ENCODE data around the gene CFAP77.

CFAP77 gene

DNA sequence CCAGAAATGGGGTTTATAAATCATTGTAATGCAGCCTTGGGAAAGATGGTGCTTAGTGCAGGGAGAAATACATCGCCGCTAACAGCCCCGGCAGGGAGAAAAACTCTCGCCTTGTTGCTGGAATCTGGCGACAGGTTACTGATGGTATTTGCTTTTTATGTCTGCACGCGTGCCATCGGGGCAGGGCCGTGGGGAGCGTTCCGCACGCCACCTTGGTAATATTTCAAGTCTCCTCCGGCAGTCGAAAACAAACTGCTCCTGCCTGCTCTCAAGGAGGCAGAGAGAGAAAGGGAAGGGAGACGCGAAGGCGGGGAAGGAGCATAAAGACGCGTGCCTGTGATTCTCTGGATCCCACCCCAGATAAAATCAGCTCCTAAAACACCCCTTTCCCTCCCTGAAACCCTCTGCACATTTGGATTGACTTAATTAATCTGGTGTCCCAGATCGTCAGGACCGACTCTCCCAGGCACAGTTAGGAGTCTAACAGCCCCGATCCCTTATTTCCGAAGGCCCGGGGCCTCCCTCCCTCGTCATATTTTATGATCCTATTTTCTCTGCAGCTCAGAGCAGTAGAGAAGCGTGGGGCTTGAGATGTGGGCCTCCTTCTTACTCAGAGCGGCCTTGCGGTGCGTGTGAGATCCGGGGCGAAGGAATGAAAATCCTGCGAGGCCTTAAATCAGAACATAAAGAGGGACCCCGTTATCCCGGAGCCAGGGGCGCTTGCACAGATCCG is 47.7 kb downstream of the CFAP77 start:
- no peak for DNase-seq

DNA sequence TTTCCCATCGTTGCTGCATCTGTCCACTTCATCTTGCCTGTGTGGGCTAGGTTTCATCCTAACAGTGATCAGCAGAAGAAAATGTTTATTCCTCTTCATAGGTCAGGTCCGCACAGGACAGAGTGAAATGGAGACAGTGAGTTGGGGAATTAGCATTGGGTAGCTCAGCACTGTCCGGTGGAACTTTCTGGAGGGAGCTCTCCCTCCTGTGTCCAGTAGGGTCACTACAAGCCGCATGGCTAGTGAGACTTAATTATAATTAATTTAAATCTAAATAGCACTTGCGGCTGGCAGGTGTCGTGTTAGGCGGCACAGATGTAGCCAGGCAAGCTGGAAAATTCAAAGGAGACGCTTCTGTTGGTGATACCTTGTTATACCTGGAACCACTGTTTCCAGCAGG is 48.4 kb downstream of the CFAP77 start:
- DNase-seq: no peak

DNA sequence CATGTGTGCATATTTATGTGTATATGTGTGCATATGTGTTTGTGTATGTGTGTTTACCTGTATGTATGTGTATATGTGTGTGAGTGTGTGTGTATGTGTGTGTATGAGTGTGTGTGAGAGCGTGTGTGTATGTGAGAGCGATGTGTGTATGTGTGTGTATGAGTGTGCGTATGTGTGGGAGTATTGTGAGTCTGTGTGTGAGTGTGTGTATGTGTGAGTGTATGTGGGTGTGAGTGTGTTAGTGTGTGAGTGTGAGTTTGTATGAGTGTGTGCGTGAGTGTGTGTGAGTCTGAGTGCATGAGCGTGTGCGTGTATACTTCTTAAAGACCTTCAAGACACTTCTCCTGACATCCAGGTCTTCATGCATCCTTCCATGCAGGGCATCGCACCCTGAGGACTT is 49.6 kb downstream of the CFAP77 start:
- no peak for DNase-seq

DNA sequence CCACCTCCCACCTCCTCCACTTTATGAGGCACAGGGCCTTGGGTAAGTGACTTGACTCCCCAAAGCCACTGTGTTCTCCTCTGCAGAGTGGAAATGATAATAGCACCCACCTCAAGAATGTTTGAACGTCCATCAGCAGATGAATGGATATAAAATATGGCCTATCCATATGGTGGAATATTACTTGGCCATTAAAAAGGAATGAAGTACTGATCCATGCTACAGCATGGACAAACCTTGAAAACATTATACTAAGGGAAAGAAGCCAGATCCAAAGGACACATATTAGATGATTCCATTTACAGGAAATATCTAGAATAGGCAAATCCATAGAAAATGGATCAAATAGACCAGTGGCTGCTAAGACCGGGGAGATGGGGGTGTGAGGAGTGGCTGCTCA is 50.2 kb downstream of the CFAP77 start:
- no peak for DNase-seq

GRCh38 chr9:132461281-132461896 is 51.4 kb downstream of the CFAP77 start:
- DNase-seq: no peak

- no peak for DNase-seq
Measured at GRCh38 chr9:132461971-132462370, 52.0 kb downstream of the CFAP77 start.

- no peak for DNase-seq
Measured at GRCh38 chr9:132464547-132464946, 54.5 kb downstream of the CFAP77 start.

GRCh38 chr9:132465131-132465635 is 55.2 kb downstream of the CFAP77 start:
- DNase-seq: no peak

- DNase-seq: no peak
Measured at GRCh38 chr9:132472199-132472598, 62.2 kb downstream of the CFAP77 start.

GRCh38 chr9:132472599-132472998 is 62.6 kb downstream of the CFAP77 start:
- no peak for DNase-seq

GRCh38 chr9:132474253-132474652 is 64.2 kb downstream of the CFAP77 start:
- no peak for DNase-seq

GRCh38 chr9:132478353-132479050 is 68.5 kb downstream of the CFAP77 start:
- DNase-seq: no peak

GRCh38 chr9:132479733-132480132 is 69.7 kb downstream of the CFAP77 start:
- DNase-seq: no peak

- no peak for DNase-seq
Measured at GRCh38 chr9:132481053-132481849, 71.2 kb downstream of the CFAP77 start.

GRCh38 chr9:132482196-132482813 is 72.3 kb downstream of the CFAP77 start:
- no peak for DNase-seq

DNA sequence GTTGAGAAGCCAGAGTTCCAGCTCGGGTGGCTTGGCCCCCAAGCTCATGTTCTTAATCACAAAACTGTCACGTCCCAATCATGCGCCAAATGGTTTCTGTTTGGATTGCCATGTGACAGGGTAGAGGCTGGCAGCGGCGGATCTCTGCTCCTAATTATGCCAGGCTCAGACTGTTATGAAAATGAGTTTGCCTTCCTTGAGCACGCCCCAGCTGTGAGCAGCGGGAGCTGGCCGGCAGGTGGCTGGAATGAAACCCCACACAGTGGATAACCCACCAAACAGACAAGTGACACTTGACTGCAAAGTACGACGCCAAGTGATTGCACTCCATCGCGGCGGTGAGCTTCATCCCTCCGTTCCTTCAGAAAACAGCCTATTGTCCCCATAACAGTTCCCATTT is 75.4 kb downstream of the CFAP77 start:
- DNase-seq: no peak

DNA sequence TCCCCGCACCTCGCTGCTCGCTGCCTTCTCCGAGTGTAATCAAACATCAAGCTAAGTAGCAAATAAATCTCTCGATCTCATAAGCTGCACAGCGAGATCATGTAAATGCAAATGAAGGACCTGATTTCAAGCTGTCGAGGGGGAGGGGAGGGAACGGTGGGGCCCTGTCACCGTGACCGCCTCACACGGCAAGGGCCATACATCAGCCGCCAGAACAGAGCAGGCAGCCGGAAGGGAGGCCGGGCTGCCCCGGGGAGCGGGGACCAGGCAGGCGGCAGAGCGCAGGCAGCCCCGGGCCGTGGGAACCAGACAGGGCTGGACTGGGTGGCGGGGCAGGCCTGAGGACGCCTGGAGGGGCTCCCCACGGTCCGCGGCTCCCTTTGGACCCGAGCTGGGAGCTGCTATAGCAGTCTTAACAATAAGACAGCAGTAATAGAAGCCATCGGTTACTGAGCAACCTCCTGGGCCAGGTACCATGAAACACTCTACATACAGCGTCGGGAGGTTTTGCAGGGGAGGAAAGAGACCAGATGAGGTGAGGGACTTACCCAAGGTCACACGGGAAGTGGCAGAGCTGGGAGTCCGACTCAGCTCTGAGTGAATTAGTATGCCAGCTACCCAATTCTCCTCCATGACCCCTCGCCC is 76.8 kb downstream of the CFAP77 start:
- peak in 1 of 4 experiments; percentile 14 for DNase-seq

DNA sequence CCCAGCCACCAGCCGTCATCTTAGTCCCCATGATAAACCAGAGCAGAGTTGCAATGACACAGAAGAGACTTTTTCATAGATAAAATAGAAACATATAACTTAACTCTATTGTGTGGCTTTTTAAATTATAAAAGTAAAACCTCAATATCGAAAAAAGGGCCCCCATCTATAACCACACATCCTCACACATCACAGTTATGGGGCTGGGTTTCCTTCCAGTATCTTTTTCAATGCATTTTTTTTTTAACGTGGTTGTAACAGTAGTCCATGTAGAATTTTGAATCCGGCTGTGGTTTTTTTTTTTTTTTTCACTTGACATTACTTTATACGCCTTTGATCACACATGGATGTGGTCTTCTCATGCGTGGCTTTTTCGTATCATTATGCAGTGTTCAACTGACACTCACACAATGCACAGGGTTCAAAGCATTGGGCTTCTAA is 77.4 kb downstream of the CFAP77 start:
- no peak for DNase-seq

GRCh38 chr9:132487980-132488535 is 78.0 kb downstream of the CFAP77 start:
- DNase-seq: no peak

- no peak for DNase-seq
Measured at GRCh38 chr9:132488626-132489025, 78.6 kb downstream of the CFAP77 start.

DNA sequence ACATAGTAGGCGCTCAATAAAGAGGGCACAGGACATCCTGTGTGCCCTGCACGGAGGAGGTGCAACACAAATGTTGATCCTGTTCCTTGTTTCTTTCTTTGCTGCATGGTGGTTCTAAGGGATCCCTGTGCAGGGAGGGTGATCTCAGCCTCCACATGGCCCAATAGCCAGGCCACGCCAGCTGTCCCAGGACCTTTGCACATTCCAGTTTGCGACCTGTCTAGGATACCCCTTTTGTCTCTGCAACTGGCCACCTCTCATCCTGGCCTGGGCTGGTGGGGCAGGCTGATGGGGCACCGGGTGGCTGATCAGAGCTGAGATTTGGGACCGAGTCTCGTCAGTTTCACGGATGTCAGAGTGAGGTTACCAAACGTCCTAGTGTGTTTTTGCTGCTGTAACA is 79.5 kb downstream of the CFAP77 start:
- DNase-seq: no peak

DNA sequence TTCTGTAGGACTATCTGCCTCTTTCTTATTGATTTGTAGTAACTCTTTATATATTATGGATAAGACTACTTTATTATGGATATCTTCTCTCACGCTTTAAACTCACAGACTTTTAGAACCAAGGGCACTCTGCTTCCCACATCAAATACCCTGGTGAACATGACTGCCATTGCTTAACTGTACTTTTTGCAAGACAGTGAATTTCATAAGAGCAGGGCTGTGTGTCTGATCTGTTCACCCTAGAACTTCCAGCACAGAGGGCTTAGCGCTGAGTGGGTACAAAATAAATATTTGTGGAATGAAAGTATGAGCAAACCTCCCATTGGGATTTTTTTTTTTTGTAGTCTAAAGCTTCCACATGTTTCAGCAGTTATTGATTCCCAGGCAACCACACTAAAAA is 84.8 kb downstream of the CFAP77 start:
- no peak for DNase-seq
